ENCODE measurements around the gene PPP1R2B.
"Not testable (repeated sequence)": the region's sequence is repeated elsewhere in the genome, so short reads cannot be mapped to it uniquely, and the experiment has no call there.

Gene PPP1R2B

GRCh38 chr5:156826150-156826549 lies 23.9 kb upstream of the PPP1R2B start:
- Histone ChIP-seq H3K9ac (ENCODE audit: low read length in 2 of 2) (no peak overlapping the region), H3K36me3 (ENCODE audit: control insufficient read depth in 2 of 2, insufficient read depth in 2 of 2, low read length in 2 of 2) (no peaks in the 10 kb centered on the region), H3K27me3 (ENCODE audit: control insufficient read depth in 1 of 2, insufficient read depth in 2 of 2, low read length in 2 of 2) (no peaks in the 10 kb centered on the region), H3K4me1 (ENCODE audit: control insufficient read depth, insufficient read depth, low read length) (no peaks in the 10 kb centered on the region), H3K4me3 (ENCODE audit: low read length in 2 of 2) (no peak overlapping the region), H3K9me3 (ENCODE audit: control insufficient read depth in 2 of 2, low read length in 2 of 2) (no peaks in the 10 kb centered on the region), H3K27ac (ENCODE audit: low read length) (no peak overlapping the region)

- no peaks in the 10 kb centered on the region for H3K9me3 ChIP-seq (ENCODE audit: control insufficient read depth in 2 of 2, low read length in 2 of 2)
- no peaks in the 10 kb centered on the region for H3K4me1 ChIP-seq (ENCODE audit: control insufficient read depth, insufficient read depth, low read length)
- H3K9ac ChIP-seq (ENCODE audit: low read length in 2 of 2) = no peak overlapping the region
- H3K4me3 ChIP-seq (ENCODE audit: low read length in 2 of 2) = no peak overlapping the region
- no peaks in the 10 kb centered on the region for H3K27me3 ChIP-seq (ENCODE audit: control insufficient read depth in 1 of 2, insufficient read depth in 2 of 2, low read length in 2 of 2)
- no peak overlapping the region for H3K27ac ChIP-seq (ENCODE audit: low read length)
- no peaks in the 10 kb centered on the region for H3K36me3 ChIP-seq (ENCODE audit: control insufficient read depth in 2 of 2, insufficient read depth in 2 of 2, low read length in 2 of 2)
Measured at GRCh38 chr5:156834916-156835315, 15.2 kb upstream of the PPP1R2B start.

GRCh38 chr5:156835905-156836304 lies 14.2 kb upstream of the PPP1R2B start:
- Histone ChIP-seq H3K4me1 (ENCODE audit: control insufficient read depth, insufficient read depth, low read length) (no peaks in the 10 kb centered on the region), H3K9me3 (ENCODE audit: control insufficient read depth in 2 of 2, low read length in 2 of 2) (no peaks in the 10 kb centered on the region), H3K4me3 (ENCODE audit: low read length in 2 of 2) (no peak overlapping the region), H3K27ac (ENCODE audit: low read length) (no peak overlapping the region), H3K36me3 (ENCODE audit: control insufficient read depth in 2 of 2, insufficient read depth in 2 of 2, low read length in 2 of 2) (no peaks in the 10 kb centered on the region), H3K27me3 (ENCODE audit: control insufficient read depth in 1 of 2, insufficient read depth in 2 of 2, low read length in 2 of 2) (no peaks in the 10 kb centered on the region), H3K9ac (ENCODE audit: low read length in 2 of 2) (no peak overlapping the region)

- H3K4me1 ChIP-seq (ENCODE audit: control insufficient read depth, insufficient read depth, low read length) = no peaks in the 10 kb centered on the region
- no peaks in the 10 kb centered on the region for H3K36me3 ChIP-seq (ENCODE audit: control insufficient read depth in 2 of 2, insufficient read depth in 2 of 2, low read length in 2 of 2)
- H3K27ac ChIP-seq (ENCODE audit: low read length) = no peak overlapping the region
- no peak overlapping the region for H3K9ac ChIP-seq (ENCODE audit: low read length in 2 of 2)
- H3K4me3 ChIP-seq (ENCODE audit: low read length in 2 of 2) = no peak overlapping the region
- H3K9me3 ChIP-seq (ENCODE audit: control insufficient read depth in 2 of 2, low read length in 2 of 2) = no peaks in the 10 kb centered on the region
- H3K27me3 ChIP-seq (ENCODE audit: control insufficient read depth in 1 of 2, insufficient read depth in 2 of 2, low read length in 2 of 2) = no peaks in the 10 kb centered on the region
Measured at GRCh38 chr5:156836846-156837245, 13.2 kb upstream of the PPP1R2B start.

GRCh38 chr5:156838961-156839360 lies 11.1 kb upstream of the PPP1R2B start:
- H3K4me3 ChIP-seq (ENCODE audit: low read length in 2 of 2) = no peak overlapping the region
- no peaks in the 10 kb centered on the region for H3K27me3 ChIP-seq (ENCODE audit: control insufficient read depth in 1 of 2, insufficient read depth in 2 of 2, low read length in 2 of 2)
- H3K36me3 ChIP-seq (ENCODE audit: control insufficient read depth in 2 of 2, insufficient read depth in 2 of 2, low read length in 2 of 2) = no peaks in the 10 kb centered on the region
- no peaks in the 10 kb centered on the region for H3K4me1 ChIP-seq (ENCODE audit: control insufficient read depth, insufficient read depth, low read length)
- no peaks in the 10 kb centered on the region for H3K9me3 ChIP-seq (ENCODE audit: control insufficient read depth in 2 of 2, low read length in 2 of 2)
- H3K9ac ChIP-seq (ENCODE audit: low read length in 2 of 2) = no peak overlapping the region
- no peak overlapping the region for H3K27ac ChIP-seq (ENCODE audit: low read length)

- H3K36me3 ChIP-seq (ENCODE audit: control insufficient read depth in 2 of 2, insufficient read depth in 2 of 2, low read length in 2 of 2) = no peaks in the 10 kb centered on the region
- no peak overlapping the region for H3K27ac ChIP-seq (ENCODE audit: low read length)
- H3K9ac ChIP-seq (ENCODE audit: low read length in 2 of 2) = no peak overlapping the region
- H3K4me1 ChIP-seq (ENCODE audit: control insufficient read depth, insufficient read depth, low read length) = no peaks in the 10 kb centered on the region
- H3K9me3 ChIP-seq (ENCODE audit: control insufficient read depth in 2 of 2, low read length in 2 of 2) = no peaks in the 10 kb centered on the region
- no peaks in the 10 kb centered on the region for H3K27me3 ChIP-seq (ENCODE audit: control insufficient read depth in 1 of 2, insufficient read depth in 2 of 2, low read length in 2 of 2)
- H3K4me3 ChIP-seq (ENCODE audit: low read length in 2 of 2) = no peak overlapping the region
Measured at GRCh38 chr5:156841737-156842136, 8.4 kb upstream of the PPP1R2B start.

- Histone ChIP-seq H3K27me3 (ENCODE audit: control insufficient read depth in 1 of 2, insufficient read depth in 2 of 2, low read length in 2 of 2) (peaks cover 0 to 2% of the 10 kb centered on the region in 2 donors), H3K36me3 (ENCODE audit: control insufficient read depth in 2 of 2, insufficient read depth in 2 of 2, low read length in 2 of 2) (no peaks in the 10 kb centered on the region), H3K9ac (ENCODE audit: low read length in 2 of 2) (no peak overlapping the region), H3K27ac (ENCODE audit: low read length) (no peak overlapping the region), H3K9me3 (ENCODE audit: control insufficient read depth in 2 of 2, low read length in 2 of 2) (peaks cover 0 to 4% of the 10 kb centered on the region in 2 donors), H3K4me1 (ENCODE audit: control insufficient read depth, insufficient read depth, low read length) (no peaks in the 10 kb centered on the region), H3K4me3 (ENCODE audit: low read length in 2 of 2) (no peak overlapping the region)
Measured at GRCh38 chr5:156846914-156847313, 3.2 kb upstream of the PPP1R2B start.

- H3K27me3 ChIP-seq (ENCODE audit: control insufficient read depth in 1 of 2, insufficient read depth in 2 of 2, low read length in 2 of 2); H3K9ac ChIP-seq (ENCODE audit: low read length in 2 of 2); H3K36me3 ChIP-seq (ENCODE audit: control insufficient read depth in 2 of 2, insufficient read depth in 2 of 2, low read length in 2 of 2); H3K4me3 ChIP-seq (ENCODE audit: low read length in 2 of 2); H3K27ac ChIP-seq (ENCODE audit: low read length); H3K9me3 ChIP-seq (ENCODE audit: control insufficient read depth in 2 of 2, low read length in 2 of 2); H3K4me1 ChIP-seq (ENCODE audit: control insufficient read depth, insufficient read depth, low read length): not testable (repeated sequence)
Measured at GRCh38 chr5:156848447-156848846, 1.6 kb upstream of the PPP1R2B start.

- Histone ChIP-seq H3K9me3 (ENCODE audit: control insufficient read depth in 2 of 2, low read length in 2 of 2) (peaks cover 4 to 6% of the 10 kb centered on the region in 2 donors), H3K27me3 (ENCODE audit: control insufficient read depth in 1 of 2, insufficient read depth in 2 of 2, low read length in 2 of 2) (peaks cover 0 to 2% of the 10 kb centered on the region in 2 donors), H3K4me1 (ENCODE audit: control insufficient read depth, insufficient read depth, low read length) (no peaks in the 10 kb centered on the region), H3K27ac (ENCODE audit: low read length) (no peak overlapping the region), H3K4me3 (ENCODE audit: low read length in 2 of 2) (no peak overlapping the region), H3K9ac (ENCODE audit: low read length in 2 of 2) (no peak overlapping the region), H3K36me3 (ENCODE audit: control insufficient read depth in 2 of 2, insufficient read depth in 2 of 2, low read length in 2 of 2) (no peaks in the 10 kb centered on the region)
Measured at GRCh38 chr5:156851880-156852279, 1.8 kb downstream of the PPP1R2B start.

GRCh38 chr5:156853055-156853454 lies 3.0 kb downstream of the PPP1R2B start:
- not testable (repeated sequence) for H3K4me1 ChIP-seq (ENCODE audit: control insufficient read depth, insufficient read depth, low read length); H3K36me3 ChIP-seq (ENCODE audit: control insufficient read depth in 2 of 2, insufficient read depth in 2 of 2, low read length in 2 of 2); H3K27ac ChIP-seq (ENCODE audit: low read length); H3K9me3 ChIP-seq (ENCODE audit: control insufficient read depth in 2 of 2, low read length in 2 of 2); H3K9ac ChIP-seq (ENCODE audit: low read length in 2 of 2); H3K27me3 ChIP-seq (ENCODE audit: control insufficient read depth in 1 of 2, insufficient read depth in 2 of 2, low read length in 2 of 2); H3K4me3 ChIP-seq (ENCODE audit: low read length in 2 of 2)

- Histone ChIP-seq H3K4me3 (ENCODE audit: low read length in 2 of 2) (no peak overlapping the region), H3K9me3 (ENCODE audit: control insufficient read depth in 2 of 2, low read length in 2 of 2) (peaks cover 0 to 3% of the 10 kb centered on the region in 2 donors), H3K4me1 (ENCODE audit: control insufficient read depth, insufficient read depth, low read length) (no peaks in the 10 kb centered on the region), H3K9ac (ENCODE audit: low read length in 2 of 2) (no peak overlapping the region), H3K36me3 (ENCODE audit: control insufficient read depth in 2 of 2, insufficient read depth in 2 of 2, low read length in 2 of 2) (no peaks in the 10 kb centered on the region), H3K27ac (ENCODE audit: low read length) (no peak overlapping the region), H3K27me3 (ENCODE audit: control insufficient read depth in 1 of 2, insufficient read depth in 2 of 2, low read length in 2 of 2) (no peaks in the 10 kb centered on the region)
Measured at GRCh38 chr5:156865427-156865826, 15.3 kb downstream of the PPP1R2B start.

GRCh38 chr5:156870498-156870839 lies 20.4 kb downstream of the PPP1R2B start:
- H3K27me3 ChIP-seq (ENCODE audit: control insufficient read depth in 1 of 2, insufficient read depth in 2 of 2, low read length in 2 of 2) = no peaks in the 10 kb centered on the region
- H3K4me3 ChIP-seq (ENCODE audit: low read length in 2 of 2) = no peak overlapping the region
- no peak overlapping the region for H3K27ac ChIP-seq (ENCODE audit: low read length)
- H3K4me1 ChIP-seq (ENCODE audit: control insufficient read depth, insufficient read depth, low read length) = no peaks in the 10 kb centered on the region
- H3K9ac ChIP-seq (ENCODE audit: low read length in 2 of 2) = no peak overlapping the region
- peaks cover 0 to 3% of the 10 kb centered on the region in 2 donors for H3K9me3 ChIP-seq (ENCODE audit: control insufficient read depth in 2 of 2, low read length in 2 of 2)
- no peaks in the 10 kb centered on the region for H3K36me3 ChIP-seq (ENCODE audit: control insufficient read depth in 2 of 2, insufficient read depth in 2 of 2, low read length in 2 of 2)
